ENCODE measurements around the gene BAIAP2L1.
A peak's percentile ranks its signal among the peaks of the same experiment; 100 is the strongest.
"Not testable (repeated sequence)": the region's sequence is repeated elsewhere in the genome, so short reads cannot be mapped to it uniquely, and the experiment has no call there.

BAIAP2L1 gene

GRCh38 chr7:98400542-98401340 lies at the start of gene BAIAP2L1:
TSS of gene BAIAP2L1 (minus strand) at chr7:98401090. CDS start at chr7:98400852, 238 bp downstream.
- DNase-seq (ENCODE audit: extremely low spot score, insufficient read length, low read depth) (peak; percentile 60), FAIRE-seq (peak; percentile 41)

GRCh38 chr7:98448766-98449165 lies 47.9 kb upstream of the BAIAP2L1 start:
- FAIRE-seq (no peak), DNase-seq (ENCODE audit: extremely low spot score, insufficient read length, low read depth) (no peak)

GRCh38 chr7:98440992-98441391 lies 40.1 kb upstream of the BAIAP2L1 start:
- FAIRE-seq; DNase-seq (ENCODE audit: extremely low spot score, insufficient read length, low read depth): not testable (repeated sequence)

- FAIRE-seq (no peak), DNase-seq (ENCODE audit: extremely low spot score, insufficient read length, low read depth) (no peak)
These were observed 38.6 kb upstream of the BAIAP2L1 start for GRCh38 chr7:98439484-98439883.

- FAIRE-seq = no peak
- no peak for DNase-seq (ENCODE audit: extremely low spot score, insufficient read length, low read depth)
These were observed 33.2 kb upstream of the BAIAP2L1 start for GRCh38 chr7:98434087-98434486.

GRCh38 chr7:98429799-98430198 lies 28.9 kb upstream of the BAIAP2L1 start:
- DNase-seq (ENCODE audit: extremely low spot score, insufficient read length, low read depth) (no peak), FAIRE-seq (no peak)

- no peak for FAIRE-seq
- no peak for DNase-seq (ENCODE audit: extremely low spot score, insufficient read length, low read depth)
These were observed 22.2 kb upstream of the BAIAP2L1 start for GRCh38 chr7:98423043-98423442.

- DNase-seq (ENCODE audit: extremely low spot score, insufficient read length, low read depth) = peak; percentile 58
- FAIRE-seq = peak; percentile 26
These were observed 20.2 kb upstream of the BAIAP2L1 start for GRCh38 chr7:98420966-98421612.

- not testable (repeated sequence) for FAIRE-seq; DNase-seq (ENCODE audit: extremely low spot score, insufficient read length, low read depth)
These were observed 19.1 kb upstream of the BAIAP2L1 start for GRCh38 chr7:98419988-98420387.

- not testable (repeated sequence) for DNase-seq (ENCODE audit: extremely low spot score, insufficient read length, low read depth); FAIRE-seq
These were observed 18.4 kb upstream of the BAIAP2L1 start for GRCh38 chr7:98419316-98419691.

- FAIRE-seq = no peak
- DNase-seq (ENCODE audit: extremely low spot score, insufficient read length, low read depth) = no peak
These were observed 17.9 kb upstream of the BAIAP2L1 start for GRCh38 chr7:98418636-98419315.

GRCh38 chr7:98418271-98418635 lies 17.4 kb upstream of the BAIAP2L1 start:
- FAIRE-seq = no peak
- no peak for DNase-seq (ENCODE audit: extremely low spot score, insufficient read length, low read depth)

- not testable (repeated sequence) for DNase-seq (ENCODE audit: extremely low spot score, insufficient read length, low read depth)
These were observed 16.8 kb upstream of the BAIAP2L1 start for GRCh38 chr7:98417604-98418270.

GRCh38 chr7:98414205-98414900 lies 13.5 kb upstream of the BAIAP2L1 start:
- FAIRE-seq (no peak), DNase-seq (ENCODE audit: extremely low spot score, insufficient read length, low read depth) (no peak)

More at GRCh38 chr7:98417604-98418270, 16.8 kb upstream of the BAIAP2L1 start:
- not testable (repeated sequence) for FAIRE-seq

GRCh38 chr7:98413655-98414054 lies 12.8 kb upstream of the BAIAP2L1 start:
- FAIRE-seq = not testable (repeated sequence)

GRCh38 chr7:98409843-98410242 lies 9.0 kb upstream of the BAIAP2L1 start:
- FAIRE-seq = no peak
- no peak for DNase-seq (ENCODE audit: extremely low spot score, insufficient read length, low read depth)

More at GRCh38 chr7:98413655-98414054, 12.8 kb upstream of the BAIAP2L1 start:
- not testable (repeated sequence) for DNase-seq (ENCODE audit: extremely low spot score, insufficient read length, low read depth)

- FAIRE-seq; DNase-seq (ENCODE audit: extremely low spot score, insufficient read length, low read depth): not testable (repeated sequence)
These were observed 7.3 kb upstream of the BAIAP2L1 start for GRCh38 chr7:98408146-98408545.

- DNase-seq (ENCODE audit: extremely low spot score, insufficient read length, low read depth) (no peak), FAIRE-seq (no peak)
These were observed 5.9 kb upstream of the BAIAP2L1 start for GRCh38 chr7:98406827-98407226.

GRCh38 chr7:98404840-98405239 lies 4.0 kb upstream of the BAIAP2L1 start:
- DNase-seq (ENCODE audit: extremely low spot score, insufficient read length, low read depth) (no peak), FAIRE-seq (no peak)
